ENCODE data around the gene ELANE. TPM values are rescaled to one million over a fixed set of nuclear protein-coding genes. Genes with fewer than 3 reads are reported as not detected.

ELANE gene
- total RNA-seq, result 1 to 10 TPM in 2 of 4 donors, not detected in 2; 2.4 to 2.8 TPM

DNA sequence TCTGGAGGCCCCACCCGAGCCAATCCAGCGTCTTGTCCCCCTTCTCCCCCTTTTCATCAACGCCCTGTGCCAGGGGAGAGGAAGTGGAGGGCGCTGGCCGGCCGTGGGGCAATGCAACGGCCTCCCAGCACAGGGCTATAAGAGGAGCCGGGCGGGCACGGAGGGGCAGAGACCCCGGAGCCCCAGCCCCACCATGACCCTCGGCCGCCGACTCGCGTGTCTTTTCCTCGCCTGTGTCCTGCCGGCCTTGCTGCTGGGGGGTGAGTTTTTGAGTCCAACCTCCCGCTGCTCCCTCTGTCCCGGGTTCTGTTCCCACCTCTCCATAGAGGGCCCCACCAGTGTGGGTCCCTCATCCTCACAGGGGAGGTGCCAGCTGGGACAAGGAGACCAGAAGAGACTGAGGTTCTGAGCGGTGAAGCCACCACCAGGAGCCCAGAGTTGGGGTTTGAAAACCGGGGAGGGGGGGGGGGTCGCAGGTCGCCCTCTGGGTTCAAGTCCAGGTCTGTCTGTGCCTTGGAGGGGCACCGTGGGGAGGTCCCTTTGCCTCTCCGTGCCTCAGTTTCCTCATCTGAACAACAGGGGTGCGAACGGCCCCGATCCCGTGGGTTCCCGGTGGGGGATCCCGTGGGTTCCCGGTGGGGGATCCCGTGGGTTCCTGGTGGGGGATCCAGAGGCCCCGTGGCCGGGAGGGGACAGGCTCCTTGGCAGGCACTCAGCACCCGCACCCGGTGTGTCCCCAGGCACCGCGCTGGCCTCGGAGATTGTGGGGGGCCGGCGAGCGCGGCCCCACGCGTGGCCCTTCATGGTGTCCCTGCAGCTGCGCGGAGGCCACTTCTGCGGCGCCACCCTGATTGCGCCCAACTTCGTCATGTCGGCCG is at the start of gene ELANE:
Gene ELANE (plus strand): TSS at position 168 of the 878 bp plus-strand sequence. CDS start 26 bp downstream, at position 194.
- TF ChIP-seq, protein P1, sequence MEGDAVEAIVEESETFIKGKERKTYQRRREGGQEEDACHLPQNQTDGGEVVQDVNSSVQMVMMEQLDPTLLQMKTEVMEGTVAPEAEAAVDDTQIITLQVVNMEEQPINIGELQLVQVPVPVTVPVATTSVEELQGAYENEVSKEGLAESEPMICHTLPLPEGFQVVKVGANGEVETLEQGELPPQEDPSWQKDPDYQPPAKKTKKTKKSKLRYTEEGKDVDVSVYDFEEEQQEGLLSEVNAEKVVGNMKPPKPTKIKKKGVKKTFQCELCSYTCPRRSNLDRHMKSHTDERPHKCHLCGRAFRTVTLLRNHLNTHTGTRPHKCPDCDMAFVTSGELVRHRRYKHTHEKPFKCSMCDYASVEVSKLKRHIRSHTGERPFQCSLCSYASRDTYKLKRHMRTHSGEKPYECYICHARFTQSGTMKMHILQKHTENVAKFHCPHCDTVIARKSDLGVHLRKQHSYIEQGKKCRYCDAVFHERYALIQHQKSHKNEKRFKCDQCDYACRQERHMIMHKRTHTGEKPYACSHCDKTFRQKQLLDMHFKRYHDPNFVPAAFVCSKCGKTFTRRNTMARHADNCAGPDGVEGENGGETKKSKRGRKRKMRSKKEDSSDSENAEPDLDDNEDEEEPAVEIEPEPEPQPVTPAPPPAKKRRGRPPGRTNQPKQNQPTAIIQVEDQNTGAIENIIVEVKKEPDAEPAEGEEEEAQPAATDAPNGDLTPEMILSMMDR (IDR thresholded peaks at IDR 0.05; ENCODE audit: low read depth), result no peak

DNA sequence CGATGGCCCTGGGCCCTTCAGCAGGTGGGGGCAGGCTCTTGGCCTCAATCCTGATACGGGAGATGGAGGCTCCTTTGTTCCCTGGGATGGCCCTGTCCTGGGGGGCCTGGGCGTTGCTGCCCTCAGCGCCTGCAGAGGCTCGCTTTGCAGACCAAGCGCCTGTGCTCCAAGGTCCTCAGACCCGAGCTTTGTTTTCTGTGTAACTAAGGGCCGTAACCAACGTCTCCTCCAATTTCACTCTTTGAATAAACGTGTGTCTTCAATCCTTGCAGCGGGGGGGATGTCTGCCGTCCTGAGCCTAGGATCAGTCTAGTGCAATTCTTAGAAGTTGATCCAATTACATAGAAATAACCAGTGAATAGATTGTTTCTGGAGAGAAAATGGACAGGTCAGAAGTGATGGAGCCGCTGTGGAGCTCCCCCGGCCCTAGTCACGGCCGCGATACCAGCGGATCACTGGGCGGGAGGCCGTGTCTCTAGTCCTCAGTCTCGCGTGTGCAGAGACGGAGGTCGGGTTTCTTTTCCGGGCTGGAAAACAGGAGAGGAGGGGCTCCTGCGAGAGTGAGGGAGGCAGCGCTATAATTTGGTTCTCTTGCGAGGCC is 49.5 kb upstream of the ELANE start:
- TF ChIP-seq, protein P1 (IDR thresholded peaks at IDR 0.05; ENCODE audit: low read depth), result no peak

DNA sequence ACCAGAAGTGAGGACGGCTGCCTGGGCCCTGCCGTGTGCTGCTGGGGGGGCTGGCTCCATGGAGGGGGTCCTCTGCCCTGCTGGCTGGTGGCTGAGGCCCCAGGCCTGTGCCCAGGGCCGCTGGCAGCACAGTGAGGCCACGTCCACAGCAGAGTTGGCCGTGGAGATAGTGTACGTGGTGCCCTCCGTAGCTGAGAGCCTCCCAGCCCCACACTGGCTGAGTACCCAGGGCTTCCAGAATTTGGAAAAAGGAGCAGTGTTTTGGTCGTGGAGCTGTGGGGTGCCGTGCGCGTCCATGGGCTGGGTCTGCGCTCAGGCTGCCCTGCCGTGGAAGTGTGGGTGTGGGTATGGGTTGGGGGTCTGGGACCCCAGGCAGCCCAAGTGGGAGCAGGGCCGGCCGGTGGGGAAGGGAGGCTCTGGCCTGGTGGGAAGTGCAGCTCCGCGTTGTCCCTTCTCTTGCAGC is 49.0 kb upstream of the ELANE start:
- TF ChIP-seq, protein P1 (IDR thresholded peaks at IDR 0.05; ENCODE audit: low read depth), result no peak

DNA sequence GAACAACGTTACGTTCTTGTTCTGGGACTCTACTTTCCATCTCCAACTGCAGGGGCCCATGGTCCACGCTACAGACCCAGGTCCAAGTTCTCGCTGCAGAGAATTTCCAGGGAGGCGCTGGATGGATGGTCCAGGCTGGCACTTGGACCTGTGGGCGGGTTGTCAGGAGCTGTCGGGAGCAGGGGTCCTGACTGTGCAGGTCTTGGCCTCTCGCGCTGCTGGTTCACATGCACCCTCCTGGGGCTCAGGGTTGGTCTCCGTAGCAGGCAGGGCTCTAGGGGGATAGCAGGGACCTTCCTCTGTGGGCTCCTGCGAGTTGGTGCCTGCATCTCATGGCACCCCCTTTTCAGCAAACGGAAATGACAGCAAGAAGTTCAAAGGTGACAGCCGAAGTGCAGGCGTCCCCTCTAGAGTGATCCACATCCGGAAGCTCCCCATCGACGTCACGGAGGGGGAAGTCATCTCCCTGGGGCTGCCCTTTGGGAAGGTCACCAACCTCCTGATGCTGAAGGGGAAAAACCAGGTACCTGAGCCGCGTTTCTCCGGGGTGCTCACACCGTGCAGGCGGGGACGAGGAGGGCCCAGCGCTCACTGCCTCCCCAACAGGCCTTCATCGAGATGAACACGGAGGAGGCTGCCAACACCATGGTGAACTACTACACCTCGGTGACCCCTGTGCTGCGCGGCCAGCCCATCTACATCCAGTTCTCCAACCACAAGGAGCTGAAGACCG is 48.3 kb upstream of the ELANE start:
- TF ChIP-seq, protein P1 (IDR thresholded peaks at IDR 0.05; ENCODE audit: low read depth), result no peak

DNA sequence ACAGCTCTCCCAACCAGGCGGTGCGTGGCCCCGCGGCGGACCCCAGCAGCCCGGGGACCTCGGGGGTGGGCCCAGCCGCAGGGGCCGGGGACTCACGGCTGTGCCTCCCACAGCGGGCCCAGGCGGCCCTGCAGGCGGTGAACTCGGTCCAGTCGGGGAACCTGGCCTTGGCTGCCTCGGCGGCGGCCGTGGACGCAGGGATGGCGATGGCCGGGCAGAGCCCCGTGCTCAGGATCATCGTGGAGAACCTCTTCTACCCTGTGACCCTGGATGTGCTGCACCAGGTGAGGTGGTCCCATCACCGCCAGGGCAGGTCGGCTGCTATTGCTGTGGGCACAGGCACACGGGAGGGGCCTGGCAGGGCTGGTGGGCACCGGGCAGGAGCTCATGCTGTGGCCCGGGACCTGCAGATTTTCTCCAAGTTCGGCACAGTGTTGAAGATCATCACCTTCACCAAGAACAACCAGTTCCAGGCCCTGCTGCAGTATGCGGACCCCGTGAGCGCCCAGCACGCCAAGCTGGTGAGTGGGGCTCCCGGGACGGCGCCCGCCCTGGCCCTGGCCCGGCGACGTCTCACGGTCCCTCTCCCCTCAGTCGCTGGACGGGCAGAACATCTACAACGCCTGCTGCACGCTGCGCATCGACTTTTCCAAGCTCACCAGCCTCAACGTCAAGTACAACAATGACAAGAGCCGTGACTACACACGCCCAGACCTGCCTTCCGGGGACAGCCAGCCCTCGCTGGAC is 47.5 kb upstream of the ELANE start:
- TF ChIP-seq, protein P1 (IDR thresholded peaks at IDR 0.05; ENCODE audit: low read depth), result no peak

DNA sequence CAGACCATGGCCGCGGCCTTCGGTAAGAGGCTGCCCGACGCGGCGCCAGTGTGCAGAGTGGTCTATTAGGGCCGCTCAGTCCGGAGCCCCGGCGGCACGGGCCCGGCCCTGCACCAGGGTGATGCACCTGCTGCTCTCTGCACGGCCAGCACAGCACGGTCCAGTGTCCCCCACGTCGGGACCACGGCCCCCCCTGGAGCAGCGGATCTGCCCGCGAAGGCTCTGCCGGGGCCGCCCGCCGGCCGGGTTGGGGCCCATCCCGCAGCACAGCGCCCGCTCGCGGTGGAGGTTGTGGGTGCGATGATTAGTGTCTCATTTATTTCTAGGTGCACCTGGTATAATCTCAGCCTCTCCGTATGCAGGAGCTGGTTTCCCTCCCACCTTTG is 46.9 kb upstream of the ELANE start:
- TF ChIP-seq, protein P1 (IDR thresholded peaks at IDR 0.05; ENCODE audit: low read depth), result no peak
